Tibial nerve (tissue), 3 donors: ENCODE data around the gene RFNG.

ENCODE experiments used
- CTCF ChIP-seq, 5 experiments: fragments of 200-600 bp in 3 of 5; fragments of 450-650 bp in 2 of 5; sonication (generic) in 3 of 5; IDR thresholded peaks; one replicate each; pipeline ENCODE4 v1.5.1; 2016 to 2019; ENCODE audit warnings: antibody characterized with exemption in 5 of 5, mild to moderate bottlenecking in 3 of 5, moderate library complexity in 2 of 5
- POLR2A ChIP-seq, 2 donors: fragments of 450-650 bp; IDR thresholded peaks; one replicate each; pipeline ENCODE4 v1.6.1; 2017; ENCODE audit warnings: antibody characterized with exemption in 2 of 2, mild to moderate bottlenecking in 2 of 2, moderate library complexity in 2 of 2

- TF ChIP-seq CTCF (IDR thresholded peaks at IDR 0.05) (no peak), POLR2A (IDR thresholded peaks at IDR 0.05) (no peak)
These were observed 35.6 kb upstream of the RFNG start for GRCh38 chr17:82086941-82087906.
